MV-4-11 (cell line): ENCODE measurements around the gene SLC4A5.
A peak's percentile ranks its signal among the peaks of the same experiment; 100 is the strongest.
"Not testable (repeated sequence)": the region's sequence is repeated elsewhere in the genome, so short reads cannot be mapped to it uniquely, and the experiment has no call there.

Experiments
- DNase-seq: peaks from one replicate; lab custom pipeline; 2025; lab: John Stamatoyannopoulos, UW

SLC4A5 gene

DNA sequence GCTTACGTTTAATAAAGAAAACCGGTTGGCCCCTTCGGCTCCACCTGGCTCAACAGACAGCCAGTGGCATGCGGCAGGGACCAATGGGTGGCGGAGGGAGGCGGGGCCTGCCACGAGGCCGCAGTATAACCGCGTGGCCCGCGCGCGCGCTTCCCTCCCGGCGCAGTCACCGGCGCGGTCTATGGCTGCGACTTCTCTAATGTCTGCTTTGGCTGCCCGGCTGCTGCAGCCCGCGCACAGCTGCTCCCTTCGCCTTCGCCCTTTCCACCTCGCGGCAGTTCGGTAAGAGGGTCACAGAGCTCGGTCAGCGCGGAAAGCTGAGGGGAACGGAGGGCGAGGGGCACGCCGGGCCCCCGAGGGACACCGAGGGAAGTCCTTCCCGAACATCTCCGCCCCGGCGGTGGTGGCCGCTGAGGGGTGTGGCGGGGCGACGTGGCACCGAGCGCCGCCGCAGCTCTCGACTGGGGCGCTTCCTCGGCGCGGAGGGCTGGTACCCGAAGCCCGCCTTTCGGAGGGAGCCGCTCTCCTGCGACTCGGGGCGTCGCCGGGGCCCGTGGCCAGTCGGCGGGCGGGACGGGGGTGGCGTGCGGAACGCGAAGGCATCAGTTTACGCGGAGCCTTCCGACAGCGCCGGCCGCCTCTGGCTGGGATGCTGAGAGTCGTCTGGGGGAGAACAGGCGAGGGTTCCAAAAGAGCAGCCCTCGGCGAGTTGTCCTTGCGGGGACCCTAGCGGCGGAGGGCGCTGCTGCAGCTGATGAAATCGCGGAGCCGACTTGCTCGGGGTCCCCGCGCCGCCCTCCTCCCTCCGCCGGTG is 144.5 kb downstream of the SLC4A5 start, which contains the start of gene MTHFD2:
Gene MTHFD2 (plus strand): TSS at position 155 of the 814 bp plus-strand sequence. CDS start 27 bp downstream, at position 182.
- peak; percentile 97 for DNase-seq

DNA sequence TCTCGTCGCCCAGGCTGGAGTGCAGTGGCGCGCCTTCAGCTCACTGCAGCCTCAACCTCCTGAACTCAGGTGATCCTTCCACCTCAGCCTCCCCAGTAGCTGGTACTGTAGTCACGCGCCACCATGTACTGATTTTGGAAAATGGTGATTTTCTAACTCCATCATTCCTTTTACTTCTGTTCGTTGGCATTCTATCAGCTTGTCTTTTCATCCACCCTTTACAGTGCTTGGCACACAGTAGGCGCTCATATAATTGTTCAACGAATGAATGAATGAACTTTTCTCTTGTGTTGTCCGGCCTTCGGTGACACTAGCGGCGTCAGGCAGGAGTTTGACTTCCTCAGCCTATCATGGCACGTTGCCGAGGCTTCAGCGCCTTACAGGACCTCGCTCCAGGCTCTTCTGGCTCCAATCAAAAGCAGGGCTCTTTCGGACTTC is 145.2 kb downstream of the SLC4A5 start:
- no peak for DNase-seq

DNA sequence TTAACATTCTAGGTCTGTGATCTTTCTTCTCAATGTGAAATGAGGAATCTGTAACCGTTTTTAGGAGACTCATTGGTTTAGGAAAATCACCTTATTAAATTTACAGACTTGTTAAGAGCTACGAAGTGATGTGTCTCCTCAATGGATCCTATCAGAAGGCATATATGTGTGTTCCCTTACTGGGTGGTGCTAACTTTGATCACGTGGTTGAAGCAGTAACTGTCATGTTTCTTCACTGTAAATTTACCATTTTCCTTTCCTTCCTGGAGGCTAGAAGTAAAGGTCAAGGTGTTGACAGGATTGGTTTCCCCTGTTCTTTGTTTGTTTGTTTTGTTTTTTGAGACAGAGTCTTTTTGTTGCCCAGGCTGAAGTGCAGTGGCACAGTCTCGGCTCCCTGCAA is 146.2 kb downstream of the SLC4A5 start:
- DNase-seq: no peak

DNA sequence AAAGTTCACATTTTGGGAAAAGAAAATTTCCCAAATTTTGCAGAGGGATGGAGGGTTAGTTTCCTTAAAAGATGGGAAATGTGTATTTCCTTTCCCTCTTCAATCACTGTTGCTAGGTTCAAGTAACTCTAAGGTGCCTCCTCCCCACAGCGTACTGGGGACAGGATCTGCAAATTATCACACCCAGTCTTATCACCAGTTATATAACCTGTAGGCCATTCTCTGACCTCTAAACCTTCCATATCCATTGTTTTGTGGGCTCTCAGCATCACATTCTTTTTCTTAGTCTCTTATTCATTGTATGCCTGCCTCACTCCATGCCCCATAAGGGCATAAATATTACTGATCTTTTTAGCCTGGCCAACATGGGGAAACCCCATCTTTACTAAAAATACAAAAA is 148.4 kb downstream of the SLC4A5 start:
- DNase-seq: no peak

DNA sequence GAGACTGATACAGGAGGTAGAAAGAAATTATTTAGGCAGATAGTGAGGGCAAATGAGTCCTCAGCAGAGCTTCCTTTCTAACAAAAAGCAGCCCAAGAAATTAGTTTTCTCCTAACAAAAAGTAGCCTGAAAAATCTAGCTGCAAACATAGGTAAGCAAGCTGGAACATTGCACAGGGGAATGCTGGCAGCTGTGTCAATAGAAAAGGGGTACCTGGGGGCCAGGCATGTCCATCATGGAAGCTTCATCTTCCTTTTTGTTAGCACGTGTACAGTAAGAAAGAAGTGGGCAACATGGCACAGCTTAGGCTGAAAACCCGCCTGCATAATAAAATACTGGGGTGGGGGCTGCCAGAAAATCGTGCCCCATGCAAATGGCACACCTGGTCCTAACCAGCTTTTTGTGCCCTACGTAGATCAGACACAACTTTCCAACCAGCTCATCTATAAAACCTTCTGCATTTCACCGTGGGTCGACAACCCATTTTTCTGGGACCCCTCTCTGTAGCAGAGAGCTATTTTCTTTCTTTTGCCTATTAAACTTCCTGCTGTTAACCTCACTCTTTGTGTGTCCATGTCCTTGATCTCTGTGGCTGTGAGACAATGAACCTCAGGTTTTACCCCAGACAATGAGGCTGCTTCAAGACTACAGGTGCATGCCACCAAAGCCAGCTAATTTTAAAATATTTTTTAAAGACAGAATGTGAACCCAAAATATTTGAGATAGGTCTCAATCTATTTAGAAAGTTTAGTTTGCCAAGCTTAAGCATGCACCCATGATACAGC is 151.4 kb downstream of the SLC4A5 start:
- DNase-seq: no peak

DNA sequence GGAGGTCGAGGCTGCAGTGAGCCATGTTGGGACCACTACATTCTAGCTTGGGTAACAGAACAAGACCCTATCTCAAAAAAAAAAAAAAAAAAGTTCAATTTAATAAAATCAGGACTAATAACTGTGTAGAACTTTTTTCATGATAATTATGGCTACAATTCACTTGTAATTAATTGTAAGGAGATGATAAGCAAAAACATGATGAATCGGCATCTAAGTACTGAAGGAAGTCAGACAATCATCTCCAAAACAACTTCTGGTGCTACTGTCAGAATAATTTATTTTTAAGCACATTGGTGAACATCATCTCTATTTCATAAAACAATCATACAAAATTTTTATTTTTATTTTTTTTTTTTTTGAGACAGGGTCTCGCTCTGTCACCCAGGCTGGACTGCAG is 154.5 kb downstream of the SLC4A5 start:
- no peak for DNase-seq

DNA sequence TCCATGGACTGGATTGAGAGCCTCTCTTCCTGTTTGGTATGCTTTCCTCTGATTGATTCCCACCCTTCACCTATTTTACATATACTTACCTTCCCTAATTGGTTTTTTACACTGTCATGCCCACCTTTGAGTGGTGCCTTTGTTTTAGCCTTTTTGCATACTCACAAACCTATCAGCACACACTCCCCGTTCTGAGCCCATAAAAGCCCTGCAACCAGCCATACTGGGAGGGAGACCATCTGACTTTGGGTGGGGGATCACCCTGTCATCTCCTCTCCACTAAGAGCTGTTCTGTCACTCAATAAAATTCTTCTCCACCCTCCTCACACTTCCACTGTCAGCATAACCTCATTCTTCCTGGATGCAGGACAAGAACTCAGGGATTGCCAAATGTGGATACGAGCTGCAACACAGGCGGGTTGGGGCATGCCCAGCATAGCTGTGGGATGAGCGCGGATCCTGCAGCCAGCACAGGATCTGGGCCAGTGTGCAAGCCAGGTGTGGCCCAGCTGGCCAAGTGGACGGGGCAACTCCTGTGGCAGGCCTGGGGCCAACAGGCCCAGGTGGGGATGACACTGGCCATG is 155.1 kb downstream of the SLC4A5 start:
- no peak for DNase-seq

DNA sequence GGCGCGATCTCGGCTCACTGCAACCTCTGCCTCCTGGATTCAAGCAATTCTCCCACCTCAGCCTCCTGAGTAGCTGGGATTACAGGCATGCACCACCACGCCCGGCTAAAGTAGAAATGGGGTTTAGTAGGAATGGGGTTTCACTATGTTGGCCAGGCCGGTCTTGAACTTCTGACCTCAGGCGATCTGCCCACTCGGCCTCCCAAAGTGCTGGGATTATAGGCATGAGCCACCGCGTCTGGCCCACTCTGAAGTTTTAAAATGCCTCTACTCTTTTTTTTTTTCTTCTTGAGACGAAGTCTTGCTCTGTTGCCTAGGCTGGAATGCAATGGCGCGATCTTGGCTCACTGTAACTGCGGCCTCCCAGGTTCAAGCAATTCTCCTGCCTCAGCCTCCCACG is 156.5 kb downstream of the SLC4A5 start:
- not testable (repeated sequence) for DNase-seq

DNA sequence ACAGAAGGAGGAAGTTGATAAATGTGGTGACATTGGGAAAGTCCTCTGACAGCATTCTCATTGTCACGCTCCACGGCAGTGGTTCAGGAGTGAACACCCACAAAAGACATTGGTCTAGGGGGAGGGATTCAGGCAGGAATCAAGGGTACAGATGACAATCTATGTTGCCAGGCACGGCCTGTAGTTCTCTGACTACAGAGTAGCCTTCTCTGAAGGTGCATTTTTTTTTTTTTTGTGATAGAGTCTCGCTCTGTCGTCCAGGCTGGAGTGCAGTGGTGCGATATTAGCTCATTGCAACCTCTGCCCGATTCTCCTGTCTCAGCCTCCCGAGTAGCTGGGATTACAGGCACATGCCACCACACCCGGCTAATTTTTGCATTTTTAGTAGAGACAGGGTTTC is 157.2 kb downstream of the SLC4A5 start:
- peak; percentile 98 for DNase-seq

DNA sequence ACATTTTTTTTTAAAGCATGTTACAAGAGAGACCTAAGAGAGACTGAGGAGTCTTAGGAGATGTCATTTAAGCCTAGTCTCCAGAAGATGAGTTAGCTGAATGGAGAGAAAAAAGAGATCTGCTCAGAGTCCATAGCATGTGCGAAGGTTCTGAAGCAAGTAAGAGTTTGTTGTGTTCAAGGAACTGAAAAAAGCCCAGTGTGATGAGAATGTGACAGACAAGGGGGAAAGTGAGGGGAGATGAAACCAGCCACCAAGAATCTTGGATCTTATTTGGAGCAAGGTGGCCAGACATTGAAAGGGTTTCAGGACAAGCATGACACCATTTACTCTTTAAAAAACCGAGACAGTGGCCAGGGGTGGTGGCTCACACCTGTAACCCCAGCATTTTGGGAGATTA is 159.3 kb downstream of the SLC4A5 start:
- DNase-seq: no peak

DNA sequence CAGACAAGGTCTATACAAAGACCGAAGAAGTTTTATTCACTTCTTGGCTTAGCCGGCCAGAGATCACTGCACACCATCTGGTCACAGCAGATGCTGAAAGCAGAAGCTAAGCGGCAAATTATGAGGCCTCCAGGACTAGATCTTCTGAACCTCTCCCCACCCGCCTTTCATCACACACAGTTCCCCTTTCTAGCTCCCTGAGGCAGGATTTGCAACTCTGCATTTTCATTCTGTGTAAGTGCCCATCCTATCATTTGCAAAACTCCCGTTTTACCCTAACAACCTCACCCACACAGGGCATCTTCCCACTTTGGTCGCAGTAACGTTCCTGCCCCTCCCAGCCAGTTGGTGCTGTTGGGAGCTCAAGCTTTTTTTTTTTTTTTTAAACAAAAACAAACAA is 161.5 kb downstream of the SLC4A5 start:
- DNase-seq: peak; percentile 98

DNA sequence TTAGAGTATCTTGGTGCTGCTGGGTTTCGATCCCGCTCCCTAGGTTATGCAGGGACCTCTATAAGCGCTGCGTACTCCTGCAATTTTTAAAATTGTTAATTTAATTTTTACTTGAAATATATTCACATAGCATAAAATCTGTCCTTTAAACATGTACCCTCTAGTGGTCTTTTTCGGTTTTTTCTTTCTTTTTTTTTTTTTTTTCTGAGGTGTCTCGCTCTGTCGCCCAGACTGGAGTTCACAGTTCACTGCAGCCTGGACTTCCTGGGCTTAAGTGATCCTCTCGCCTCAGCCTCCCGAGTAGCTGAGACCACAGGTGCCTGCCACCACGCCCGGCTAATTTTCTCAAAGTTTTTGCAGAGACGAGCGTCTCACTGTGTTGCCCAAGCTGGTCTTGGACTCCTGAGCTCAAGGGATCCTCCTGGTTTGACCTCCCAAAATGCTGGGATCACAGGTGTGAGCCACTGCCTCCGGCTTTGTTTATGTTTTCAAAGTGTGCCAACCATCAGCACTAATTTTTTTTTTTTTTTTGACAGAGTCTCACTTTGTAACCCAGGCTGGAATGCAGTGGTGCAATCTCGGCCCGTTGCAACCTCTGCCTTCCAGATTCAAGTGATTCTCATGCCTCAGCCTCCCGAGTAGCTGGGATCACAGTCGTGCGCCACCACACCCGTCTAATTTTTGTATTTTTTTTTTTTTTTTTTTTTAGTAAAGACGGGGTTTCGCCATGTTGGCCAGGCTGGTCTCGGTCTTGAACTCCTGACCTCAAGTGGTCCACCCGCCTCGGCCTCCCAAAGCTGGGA is 164.0 kb downstream of the SLC4A5 start:
- DNase-seq: no peak

DNA sequence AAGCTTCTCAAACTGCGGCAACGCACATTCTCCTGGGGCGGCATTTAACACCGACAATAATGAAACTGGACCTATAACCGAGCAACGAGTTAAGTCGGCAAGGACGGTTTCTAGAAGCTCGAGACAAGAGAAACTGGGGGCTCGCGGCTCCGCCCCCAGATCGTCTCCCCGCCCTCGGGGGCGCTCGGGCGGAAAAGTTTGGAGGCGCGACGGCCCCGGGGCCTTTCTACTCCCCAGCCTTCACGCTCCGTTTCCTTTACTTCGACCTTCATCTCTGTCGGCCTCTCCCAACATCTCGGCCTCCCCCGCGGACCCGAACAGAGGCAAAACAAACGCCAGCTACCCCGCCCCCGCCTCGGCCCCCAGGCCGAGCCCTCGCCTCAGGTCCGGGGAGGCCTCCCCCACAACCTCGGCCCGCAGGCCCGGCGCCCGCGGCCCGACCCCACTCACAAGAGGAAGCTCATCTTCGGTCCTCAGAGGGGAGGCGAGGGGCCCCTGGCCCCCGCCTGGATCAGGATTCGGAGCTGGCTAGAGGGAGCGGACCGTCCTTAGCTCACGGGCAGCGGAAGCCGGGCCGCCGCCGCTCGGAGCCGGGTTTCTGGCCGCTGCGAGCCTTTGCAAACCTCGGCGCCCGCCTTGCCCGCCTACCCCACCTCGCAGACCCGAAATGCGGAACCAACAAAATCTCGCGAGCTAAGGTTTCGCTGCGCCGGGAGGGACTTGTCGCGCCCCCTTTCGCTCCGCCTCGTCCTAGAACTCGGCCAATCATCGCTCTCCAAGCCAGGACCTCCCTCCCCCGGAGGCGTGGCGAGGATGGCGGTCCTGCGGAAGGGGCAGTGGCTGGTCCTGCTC is 164.8 kb downstream of the SLC4A5 start, which contains the start of gene MOB1A:
Gene MOB1A (minus strand): TSS at position 669 of the 852 bp plus-strand sequence. CDS start 205 bp downstream, at position 464.
- peak; percentile 98 for DNase-seq

DNA sequence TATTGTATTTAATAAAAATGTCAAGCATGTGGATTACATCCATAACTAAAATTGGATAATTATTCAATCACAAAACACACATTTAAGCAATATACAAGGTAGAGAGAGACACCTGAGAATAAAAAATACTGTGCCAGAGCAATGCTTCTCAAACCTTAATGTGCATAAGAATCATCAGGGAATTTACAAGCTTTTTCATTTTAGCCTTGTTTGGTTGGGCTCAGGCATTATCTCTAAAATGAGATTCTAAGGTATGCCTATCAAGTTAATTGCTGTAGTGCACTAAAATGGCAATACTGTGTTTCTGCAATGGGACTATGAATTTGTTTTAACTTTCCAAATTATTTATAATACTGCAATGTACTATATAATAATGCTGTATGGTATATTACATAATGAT is 165.5 kb downstream of the SLC4A5 start:
- DNase-seq: no peak

DNA sequence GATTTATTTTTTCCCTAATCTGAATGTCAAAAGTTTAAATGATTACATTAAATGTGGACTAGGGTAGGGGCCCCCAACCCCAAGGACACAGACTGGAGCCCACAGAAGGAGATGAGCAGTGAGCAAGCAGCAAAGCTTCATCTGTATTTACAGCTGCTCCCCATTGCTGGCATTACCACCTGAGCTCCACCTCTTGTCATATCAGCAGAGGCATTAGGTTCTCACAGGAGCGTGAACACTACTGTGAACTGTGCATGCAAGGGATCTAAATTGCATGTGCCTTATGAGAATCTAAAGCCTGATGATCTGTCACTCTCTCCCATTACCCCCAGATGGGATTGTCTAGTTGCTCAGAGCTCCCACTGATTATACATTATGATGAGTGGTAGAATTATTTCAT is 168.3 kb downstream of the SLC4A5 start:
- no peak for DNase-seq

DNA sequence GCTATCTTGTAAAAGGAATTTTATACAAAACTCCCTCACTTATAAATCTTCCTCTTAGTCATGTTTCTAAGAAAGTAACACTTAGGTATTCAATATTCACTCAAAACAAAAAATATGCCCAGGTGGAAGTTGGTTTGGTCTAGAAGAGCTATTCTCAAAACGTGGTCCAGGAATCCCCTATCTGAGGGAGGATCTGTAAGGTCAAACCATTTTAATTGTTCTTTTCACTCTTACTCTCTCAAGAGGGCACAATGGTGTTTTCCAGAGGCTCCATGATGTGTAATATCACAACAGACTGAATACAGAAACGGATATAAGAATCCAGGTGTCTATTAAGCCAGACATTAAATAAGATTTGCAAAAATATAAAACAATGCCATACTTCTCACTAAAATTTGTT is 174.5 kb downstream of the SLC4A5 start:
- no peak for DNase-seq
